GM12873 (cell line): ENCODE data around the gene KDM2A.

ENCODE experiments used
- TF ChIP-seq, protein P1 (sequence below): IDR thresholded peaks from 2 replicates; pipeline ENCODE4 v1.5.1; 2012; ENCODE audit warnings: low read depth, mild to moderate bottlenecking, moderate library complexity, low read length, control low read depth; ENCODE audit not compliant: insufficient read depth; ENCODE audit errors: missing control alignments

KDM2A gene

DNA sequence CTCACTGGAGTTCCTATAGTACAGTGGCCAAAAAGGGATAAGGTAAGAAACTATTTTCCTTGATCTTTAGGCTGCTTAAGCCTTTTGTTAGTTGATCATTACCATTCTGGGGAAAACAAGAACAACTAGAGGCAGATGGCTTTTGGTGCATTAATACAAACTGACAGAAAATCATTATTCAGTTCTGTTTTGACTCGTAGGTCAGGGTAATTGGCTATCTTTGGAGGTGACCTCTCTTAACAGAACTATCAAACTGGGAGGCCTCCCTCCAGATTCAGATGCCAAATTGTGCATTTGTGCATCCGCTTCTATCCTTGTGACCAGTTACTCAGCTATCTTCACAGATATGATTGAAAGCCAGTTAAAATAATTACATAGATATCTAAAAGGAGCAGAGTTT is 124.0 kb downstream of the KDM2A start:
- TF ChIP-seq, protein P1, sequence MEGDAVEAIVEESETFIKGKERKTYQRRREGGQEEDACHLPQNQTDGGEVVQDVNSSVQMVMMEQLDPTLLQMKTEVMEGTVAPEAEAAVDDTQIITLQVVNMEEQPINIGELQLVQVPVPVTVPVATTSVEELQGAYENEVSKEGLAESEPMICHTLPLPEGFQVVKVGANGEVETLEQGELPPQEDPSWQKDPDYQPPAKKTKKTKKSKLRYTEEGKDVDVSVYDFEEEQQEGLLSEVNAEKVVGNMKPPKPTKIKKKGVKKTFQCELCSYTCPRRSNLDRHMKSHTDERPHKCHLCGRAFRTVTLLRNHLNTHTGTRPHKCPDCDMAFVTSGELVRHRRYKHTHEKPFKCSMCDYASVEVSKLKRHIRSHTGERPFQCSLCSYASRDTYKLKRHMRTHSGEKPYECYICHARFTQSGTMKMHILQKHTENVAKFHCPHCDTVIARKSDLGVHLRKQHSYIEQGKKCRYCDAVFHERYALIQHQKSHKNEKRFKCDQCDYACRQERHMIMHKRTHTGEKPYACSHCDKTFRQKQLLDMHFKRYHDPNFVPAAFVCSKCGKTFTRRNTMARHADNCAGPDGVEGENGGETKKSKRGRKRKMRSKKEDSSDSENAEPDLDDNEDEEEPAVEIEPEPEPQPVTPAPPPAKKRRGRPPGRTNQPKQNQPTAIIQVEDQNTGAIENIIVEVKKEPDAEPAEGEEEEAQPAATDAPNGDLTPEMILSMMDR: no peak

DNA sequence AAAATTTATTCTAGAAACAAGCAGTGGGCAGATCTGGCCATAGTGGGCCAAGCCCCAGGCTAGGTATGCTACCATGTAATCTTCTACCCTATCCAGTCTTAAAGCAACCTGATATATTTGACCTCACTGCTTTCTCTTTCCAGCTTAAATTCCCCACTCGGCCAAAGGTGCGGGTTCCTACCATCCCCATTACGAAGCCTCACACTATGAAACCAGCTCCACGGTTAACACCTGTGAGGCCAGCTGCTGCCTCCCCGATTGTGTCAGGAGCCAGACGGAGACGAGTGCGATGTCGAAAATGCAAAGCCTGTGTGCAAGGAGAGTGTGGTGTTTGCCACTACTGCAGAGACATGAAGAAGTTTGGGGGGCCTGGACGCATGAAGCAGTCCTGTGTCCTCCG is 126.0 kb downstream of the KDM2A start:
- TF ChIP-seq, protein P1: no peak

DNA sequence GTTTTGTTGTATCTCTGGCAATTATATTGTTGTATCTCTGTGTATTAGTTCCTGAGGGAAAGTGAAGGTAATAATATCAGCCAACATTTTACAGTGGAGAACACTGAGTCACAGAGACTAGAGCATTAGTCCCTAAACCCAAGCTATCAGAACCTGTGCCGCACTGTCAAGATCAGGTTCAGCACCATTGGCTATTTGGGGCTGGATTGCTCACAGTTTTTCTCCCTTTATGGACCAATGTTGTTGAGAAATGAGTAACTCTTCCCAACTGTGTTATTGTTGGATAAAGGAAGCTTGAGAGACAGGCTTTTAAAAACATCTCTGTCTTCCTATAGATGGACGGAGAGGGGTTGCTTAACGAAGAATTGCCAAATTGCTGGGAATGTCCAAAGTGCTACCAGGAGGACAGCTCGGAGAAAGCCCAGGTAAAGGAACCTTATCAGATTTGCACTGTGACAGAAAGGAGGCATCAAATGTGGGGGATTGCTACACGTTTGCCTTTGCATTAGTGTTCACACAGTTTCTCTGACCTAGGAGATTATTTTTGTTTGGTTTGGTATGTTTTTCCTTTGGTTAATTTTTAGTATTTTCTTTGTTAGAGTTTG is 129.0 kb downstream of the KDM2A start:
- TF ChIP-seq, protein P1: no peak

DNA sequence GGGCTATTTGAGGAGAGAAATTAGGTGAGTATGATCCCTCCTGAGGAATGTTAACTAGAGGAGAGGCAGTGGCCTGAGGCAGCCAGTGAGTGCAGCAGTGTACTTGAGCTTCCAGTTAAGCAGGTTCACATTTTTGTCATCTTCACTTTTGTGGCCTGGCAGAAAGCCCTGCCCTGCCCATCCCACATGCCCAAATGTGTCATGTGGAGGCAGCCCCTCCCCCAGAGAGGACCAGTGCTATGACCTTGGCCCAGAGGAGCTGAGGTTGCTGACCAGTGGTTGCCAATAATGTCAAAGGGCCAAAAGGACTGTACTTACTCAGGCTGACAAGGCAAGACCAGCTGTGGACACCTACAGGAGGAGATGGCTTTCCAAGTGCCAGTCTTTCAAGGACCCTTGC is 129.6 kb downstream of the KDM2A start:
- TF ChIP-seq, protein P1: no peak

- TF ChIP-seq, protein P1: no peak
Observed at GRCh38 chr11:67250059-67251043, 131.3 kb downstream of the KDM2A start.

DNA sequence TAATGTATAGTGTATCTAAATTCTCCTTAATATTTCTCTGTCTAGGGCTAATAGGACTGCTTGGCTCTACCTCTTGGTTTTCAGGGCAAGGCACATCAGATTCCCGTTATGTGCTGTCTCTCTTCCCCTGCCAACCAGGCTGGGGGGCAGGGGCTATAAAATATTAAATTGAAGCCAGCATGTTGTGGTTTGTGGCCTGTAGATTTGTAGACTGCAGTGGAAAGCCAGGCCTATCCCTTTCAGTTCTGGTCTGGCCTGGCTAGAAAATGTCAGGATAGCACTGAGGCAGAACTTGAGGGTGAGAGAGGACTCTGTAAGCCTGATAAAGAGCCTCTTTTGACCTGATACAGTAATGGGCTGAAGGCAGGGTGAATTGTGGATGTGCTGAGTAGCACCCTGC is 132.8 kb downstream of the KDM2A start:
- TF ChIP-seq, protein P1: no peak

DNA sequence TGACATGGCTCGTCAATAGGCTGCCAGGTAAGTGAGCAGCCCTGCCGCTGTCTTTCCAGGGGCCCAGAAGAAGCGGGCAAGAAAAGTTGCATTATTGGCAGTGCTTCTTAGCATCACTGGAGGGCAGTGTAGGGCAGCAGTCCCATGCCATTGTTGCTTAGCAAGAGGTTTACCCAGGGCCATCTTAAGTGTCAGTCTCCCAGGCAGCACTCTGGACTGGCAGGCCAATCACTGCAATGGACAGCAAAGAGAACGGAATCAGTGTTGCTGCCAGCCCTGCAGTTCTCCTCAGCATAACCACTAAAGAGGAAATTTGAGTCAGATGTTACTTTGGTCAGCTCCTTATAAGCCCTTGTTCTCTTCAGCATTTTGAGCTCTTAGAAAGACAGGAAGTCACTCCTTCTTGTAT is 133.8 kb downstream of the KDM2A start:
- TF ChIP-seq, protein P1: peak; percentile 52
